Measurements from ENCODE around the gene BICRA. TPM values are rescaled to one million over a fixed set of nuclear protein-coding genes. Genes with fewer than 3 reads are reported as not detected.

BICRA gene
- total RNA-seq, 1 donor from 2014 or later, result 12.9 TPM

- DNase-seq, result no peak
Measured at GRCh38 chr19:47752440-47753211, 143.7 kb downstream of the BICRA start.

Other genes with a start within 250 kb of the BICRA start
- gene MEIS3, start 189.6 kb upstream of the BICRA start, total RNA-seq, result 0.37 TPM in 1 of 2 replicates, not detected in the other
- gene SLC8A2, start 137.2 kb upstream of the BICRA start, total RNA-seq, result 0.17 TPM in 1 of 2 replicates, not detected in the other
- gene KPTN, start 124.9 kb upstream of the BICRA start, total RNA-seq, result 4.3 and 6.7 TPM in 2 replicates
- 80.3 and 99.1 TPM in 2 replicates for gene NAPA, start 94.1 kb upstream of the BICRA start, total RNA-seq
- gene ZNF541, start 36.0 kb upstream of the BICRA start, total RNA-seq, result 0.33 and 1.2 TPM in 2 replicates
- gene EHD2, start 104.3 kb downstream of the BICRA start, total RNA-seq, result 148 and 336 TPM in 2 replicates
- 68.3 and 105 TPM in 2 replicates for gene NOP53, start 136.4 kb downstream of the BICRA start, total RNA-seq
- 210 and 226 TPM in 2 replicates for gene SELENOW, start 169.6 kb downstream of the BICRA start, total RNA-seq
- gene TPRX1, start 195.4 kb downstream of the BICRA start, total RNA-seq, result not detected in 2 replicates
- not detected in 2 replicates for gene CRX, start 212.8 kb downstream of the BICRA start, total RNA-seq

All from dermis blood vessel endothelial cell (primary cell).